OCI-LY3 (cell line): ENCODE measurements around the gene RRAGB.
"Not testable (repeated sequence)": the region's sequence is repeated elsewhere in the genome, so short reads cannot be mapped to it uniquely, and the experiment has no call there.

Experiments
- H2AFZ ChIP-seq: fragments of 200-600, 300-600 bp; shearing (Covaris generic); 2 replicates; pipeline ENCODE4 v1.6.0; 2014; ENCODE audit warnings: antibody characterized with exemption, low read depth, low read length
- H3K27ac ChIP-seq: fragments of 200-600, 300-600 bp; sonication (generic); 2 replicates; pipeline ENCODE4 v1.5.1; 2014; ENCODE audit warnings: mild to moderate bottlenecking, low read length, moderate library complexity, mixed read lengths
- H3K27me3 ChIP-seq: fragments of 200-600, 300-600 bp; sonication (generic); 2 replicates; pipeline ENCODE4 v1.6.1; 2014; ENCODE audit warnings: low read depth, low read length, mixed read lengths
- H3K36me3 ChIP-seq: fragments of 200-600, 300-600 bp; sonication (generic); replicated peaks from 2 replicates; pipeline ENCODE3; 2014; ENCODE audit warnings: low read depth, low read length, mixed read lengths
- H3K4me1 ChIP-seq: fragments of 300-600, 200-600 bp; sonication (generic); 2 replicates; pipeline ENCODE4 v1.6.1; 2014; ENCODE audit warnings: low read length, mixed read lengths
- H3K4me2 ChIP-seq: fragments of 200-600, 300-600 bp; sonication (generic); 2 replicates; pipeline ENCODE4 v1.6.1; 2014; ENCODE audit warnings: low read length, mixed read lengths
- H3K4me3 ChIP-seq: fragments of 300-600, 200-600 bp; sonication (generic); 2 replicates; pipeline ENCODE4 v1.5.1; 2014; ENCODE audit warnings: antibody characterized with exemption, mild to moderate bottlenecking, low read length, moderate library complexity
- H3K79me2 ChIP-seq: fragments of 300-600, 200-600 bp; shearing (Covaris generic); 2 replicates; pipeline ENCODE4 v1.6.1; 2014; ENCODE audit warnings: mild to moderate bottlenecking, low read length, mixed read lengths
- H3K9ac ChIP-seq: fragments of 300-600, 200-600 bp; shearing (Covaris generic); 2 replicates; pipeline ENCODE4 v1.6.0; 2014; ENCODE audit warnings: mild to moderate bottlenecking, low read length, moderate library complexity
- H3K9me3 ChIP-seq: fragments of 200-600, 300-600 bp; shearing (Covaris generic); 2 replicates; pipeline ENCODE4 v1.6.1; 2014; ENCODE audit warnings: low read length, mixed read lengths; ENCODE audit not compliant: insufficient read depth
- H4K20me1 ChIP-seq: fragments of 200-600, 300-600 bp; sonication (generic); 2 replicates; pipeline ENCODE4 v1.6.1; 2016; ENCODE audit warnings: low read length, mixed read lengths; ENCODE audit not compliant: insufficient read depth
- CTCF ChIP-seq: fragments of 200-600, 300-600 bp; sonication (generic); IDR thresholded peaks from 2 replicates; pipeline ENCODE4 v1.5.1; 2014; ENCODE audit warnings: antibody characterized with exemption, low read length, low read depth
- EZH2phosphoT487 ChIP-seq: fragments of 200-600 bp; shearing (Covaris generic); IDR thresholded peaks from 2 replicates; pipeline ENCODE4 v1.6.1; 2018; ENCODE audit warnings: antibody characterized with exemption, mixed run types, low read depth

RRAGB gene

GRCh38 chrX:55717521-55718497, at the start of gene RRAGB:
RRAGB (plus strand) TSS chrX:55717749; CDS start chrX:55718328, 579 bp downstream.
- Histone ChIP-seq H3K79me2 (peaks cover 12% of the 10 kb centered on the region), H3K27ac (peak within 1 kb of the TSS; percentile 75), H3K27me3 (no peaks in the 10 kb centered on the region), H3K4me1 (peaks cover 7% of the 10 kb centered on the region), H3K4me3 (peak within 1 kb of the TSS; percentile 100), H2AFZ (peak within 1 kb of the TSS; percentile 78), H3K9me3 (no peaks in the 10 kb centered on the region), H3K4me2 (peak within 1 kb of the TSS; percentile 75), H3K9ac (peak within 1 kb of the TSS; percentile 94), H4K20me1 (no peaks in the 10 kb centered on the region), H3K36me3 (no peaks in the 10 kb centered on the region)
- peak; percentile 84 for TF ChIP-seq CTCF
- no peak for TF ChIP-seq EZH2phosphoT487

GRCh38 chrX:55668084-55668483, 49.5 kb upstream of the RRAGB start:
- Histone ChIP-seq H4K20me1 (no peaks in the 10 kb centered on the region), H3K4me1 (no peaks in the 10 kb centered on the region), H3K4me3 (no peak overlapping the region), H3K9me3 (no peaks in the 10 kb centered on the region), H3K4me2 (no peak overlapping the region), H2AFZ (no peak overlapping the region), H3K79me2 (no peaks in the 10 kb centered on the region), H3K36me3 (no peaks in the 10 kb centered on the region), H3K27me3 (no peaks in the 10 kb centered on the region), H3K27ac (no peak overlapping the region), H3K9ac (no peak overlapping the region)
- TF ChIP-seq CTCF (no peak), EZH2phosphoT487 (no peak)

GRCh38 chrX:55688579-55688978, 29.0 kb upstream of the RRAGB start:
- H3K79me2 ChIP-seq, H4K20me1 ChIP-seq, H3K36me3 ChIP-seq: not testable (repeated sequence)

GRCh38 chrX:55695227-55696018, 22.1 kb upstream of the RRAGB start:
- TF ChIP-seq EZH2phosphoT487, result no peak
- TF ChIP-seq CTCF, result no peak
- no peaks in the 10 kb centered on the region for H3K36me3 ChIP-seq

More at GRCh38 chrX:55688579-55688978, 29.0 kb upstream of the RRAGB start:
- not testable (repeated sequence) for H3K9ac ChIP-seq, H3K9me3 ChIP-seq, H2AFZ ChIP-seq, H3K27me3 ChIP-seq, H3K4me1 ChIP-seq, H3K4me3 ChIP-seq, H3K4me2 ChIP-seq, H3K27ac ChIP-seq

More at GRCh38 chrX:55695227-55696018, 22.1 kb upstream of the RRAGB start:
- no peaks in the 10 kb centered on the region for H4K20me1 ChIP-seq
- H3K79me2 ChIP-seq, result no peaks in the 10 kb centered on the region
- H3K4me1 ChIP-seq, result no peaks in the 10 kb centered on the region
- no peak overlapping the region for H3K4me3 ChIP-seq
- H3K27me3 ChIP-seq, result no peaks in the 10 kb centered on the region
- no peak overlapping the region for H3K27ac ChIP-seq
- H3K9me3 ChIP-seq, result no peaks in the 10 kb centered on the region
- no peak overlapping the region for H3K4me2 ChIP-seq
- H2AFZ ChIP-seq, result no peak overlapping the region
- H3K9ac ChIP-seq, result no peak overlapping the region
